Measurements from ENCODE around the gene TRIO. TPM values are rescaled to one million over a fixed set of nuclear protein-coding genes. Genes with fewer than 3 reads are reported as not detected.

The TRIO gene
- total and polyA plus RNA-seq, 2 of the 8 experiments (the other 6 are each of a cell fraction or from before 2014, with no cell fraction given) = 35.1 to 69.1 TPM

DNA sequence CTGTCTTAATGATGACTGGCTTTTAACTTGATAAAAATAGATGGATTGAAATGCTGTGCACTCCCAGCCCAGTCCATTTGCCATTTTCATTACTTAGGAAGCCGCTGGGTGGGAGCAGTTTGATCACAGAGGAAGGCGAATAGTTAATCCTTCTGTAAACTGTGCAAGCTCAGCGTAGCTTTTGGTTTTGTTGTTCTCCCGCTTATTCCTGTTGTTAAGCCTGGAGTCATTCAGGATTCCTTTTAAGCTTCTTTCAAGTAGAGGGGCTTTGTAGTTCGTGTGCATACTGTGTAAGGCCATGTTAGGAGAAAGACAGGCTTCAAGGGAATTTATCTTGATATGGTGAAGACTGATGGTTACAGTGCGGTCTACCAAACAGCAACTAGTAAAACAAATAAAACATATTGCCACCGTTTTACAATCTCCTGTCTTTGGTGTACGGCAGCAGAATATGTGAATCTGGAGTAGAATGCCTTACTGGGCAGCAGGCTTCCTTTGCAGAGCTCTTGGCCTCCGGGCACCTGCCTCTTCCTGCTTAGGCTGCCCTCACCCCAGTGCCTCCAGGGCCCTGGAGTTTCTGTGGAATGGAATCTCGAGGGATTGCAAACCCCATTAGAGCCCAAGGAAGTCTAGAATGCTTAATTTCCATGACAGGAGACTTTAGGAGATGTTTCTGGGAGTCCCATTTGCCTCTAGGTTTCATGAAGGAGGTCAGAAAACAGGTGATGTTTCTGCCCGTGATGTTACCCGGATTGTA, 141.4 kb downstream of the TRIO start (continued):
- TF ChIP-seq ASH2L (IDR thresholded peaks at IDR 0.05; ENCODE audit: low read length) = no peak
- TF ChIP-seq POLR2A (IDR thresholded peaks at IDR 0.05; ENCODE audit: control extremely low read depth in 1 of 2, low read depth in 2 of 2, low read length in 2 of 2) = no peak
- TF ChIP-seq SP2 (IDR thresholded peaks at IDR 0.05; ENCODE audit: low read length) = no peak
- TF ChIP-seq SP1 (IDR thresholded peaks at IDR 0.05; ENCODE audit: low read depth, low read length) = no peak
- TF ChIP-seq EZH2 (IDR thresholded peaks at IDR 0.05; ENCODE audit: low read depth, low read length, severe bottlenecking) = no peak
- TF ChIP-seq, protein P1, sequence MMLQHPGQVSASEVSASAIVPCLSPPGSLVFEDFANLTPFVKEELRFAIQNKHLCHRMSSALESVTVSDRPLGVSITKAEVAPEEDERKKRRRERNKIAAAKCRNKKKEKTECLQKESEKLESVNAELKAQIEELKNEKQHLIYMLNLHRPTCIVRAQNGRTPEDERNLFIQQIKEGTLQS (IDR thresholded peaks at IDR 0.05; ENCODE audit: insufficient read depth, low read depth, low read length) = no peak
